Activated naive CD4-positive, alpha-beta T cell treated with anti-CD3 and anti-CD28 coated beads, Interleukin-2, amount 10 ng/mL, durations not matched to agents 7 days and 5 days (primary cell): Measurements from ENCODE around the gene TSKU.

ENCODE experiments used
- CTCF ChIA-PET: fragments of 350-600 bp; sonication (Branson Sonifier 250); formaldehyde crosslinking; loops from one replicate; lab custom pipeline; 2021; ENCODE audit warnings: antibody characterized with exemption; lab: Charles Lee
- DNase-seq: peaks from one replicate; pipeline ENCODE4 v3.0.0-alpha.2; 2020
- H3K27ac Mint-ChIP-seq: one replicate; pipeline ENCODE4 v1.8.0; 2021; ENCODE audit warnings: mild to moderate bottlenecking, moderate library complexity, mixed read lengths
- H3K27me3 Mint-ChIP-seq: one replicate; pipeline ENCODE4 v1.8.0; 2021; ENCODE audit warnings: mild to moderate bottlenecking, mixed read lengths
- H3K36me3 Mint-ChIP-seq: one replicate; pipeline ENCODE4 v1.8.0; 2021; ENCODE audit warnings: mixed read lengths
- H3K4me1 Mint-ChIP-seq: one replicate; pipeline ENCODE4 v1.8.0; 2021; ENCODE audit warnings: mixed read lengths
- H3K4me3 Mint-ChIP-seq: one replicate; pipeline ENCODE4 v1.8.0; 2021; ENCODE audit warnings: mild to moderate bottlenecking, moderate library complexity, mixed read lengths
- H3K9me3 Mint-ChIP-seq: one replicate; pipeline ENCODE4 v1.8.0; 2021; ENCODE audit warnings: mixed read lengths

TSKU gene

DNA sequence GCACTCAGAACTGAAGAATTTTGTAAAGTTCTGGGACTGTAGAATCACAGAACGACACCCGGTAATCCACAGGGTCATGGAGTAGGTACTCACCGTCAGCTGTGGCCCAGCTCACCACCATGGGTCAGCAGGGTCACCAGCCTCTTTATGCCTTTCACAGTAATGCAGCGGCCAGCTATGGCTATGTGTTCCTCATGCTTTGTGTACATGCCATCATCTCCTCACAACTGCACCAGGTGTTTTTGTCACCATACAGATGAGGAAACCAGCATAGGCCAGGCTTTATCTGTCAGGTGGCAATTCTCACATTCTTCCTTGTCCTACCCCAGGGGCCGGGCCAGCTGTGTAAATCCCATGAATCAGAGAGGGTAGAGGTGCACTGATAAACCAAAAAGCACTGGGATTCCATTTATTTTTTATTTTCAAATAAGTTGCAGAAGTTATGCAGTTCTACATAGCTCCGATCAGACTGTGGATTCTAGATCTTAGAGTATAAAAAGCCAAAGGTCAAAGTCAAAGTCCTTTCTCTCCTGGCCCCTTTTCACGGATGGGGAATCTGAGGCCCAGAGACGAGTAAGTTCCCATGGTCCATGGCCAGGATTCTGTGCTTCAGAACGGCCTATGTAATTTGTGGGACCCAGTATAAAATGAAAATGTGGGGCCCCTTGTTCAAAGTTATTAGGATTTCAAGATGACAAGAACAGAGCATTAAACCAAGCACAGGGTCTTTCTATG, 17.5 kb downstream of the TSKU start:
- DNase-seq, result no peak
- H3K36me3 Mint-ChIP-seq, result no peaks in the 10 kb centered on the region
- H3K4me3 Mint-ChIP-seq, result no peak overlapping the region
- no peak overlapping the region for H3K27ac Mint-ChIP-seq
- H3K27me3 Mint-ChIP-seq, result peaks cover 59% of the 10 kb centered on the region
- CTCF ChIA-PET, result interaction anchor here (1.3 to 9.6 kb wide), 7 partner anchors 13 to 118 kb away, joined by 3 to 151 read pairs (median 7); no protein-coding TSS in a partner anchor
- no peaks in the 10 kb centered on the region for H3K9me3 Mint-ChIP-seq
- H3K4me1 Mint-ChIP-seq, result peaks cover 37% of the 10 kb centered on the region

DNA sequence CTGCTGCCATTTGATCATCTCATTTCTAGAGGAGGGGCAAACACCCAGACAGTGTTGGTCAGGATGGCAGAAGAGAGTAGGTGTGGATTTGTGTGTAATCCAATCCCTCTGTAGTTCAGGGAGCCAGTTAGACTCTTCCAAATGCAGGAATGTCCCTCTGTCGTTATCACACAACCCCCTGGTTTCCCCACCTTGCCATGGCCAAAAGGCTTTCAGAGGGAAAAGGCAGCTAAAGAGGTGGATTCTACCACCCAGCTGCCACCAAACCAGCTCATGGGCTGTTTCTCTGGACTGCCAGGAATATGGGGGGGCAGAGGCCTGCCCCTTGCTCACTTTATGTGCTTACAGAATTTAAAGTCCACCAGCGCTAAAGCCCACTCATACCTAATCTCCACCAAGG, 18.1 kb downstream of the TSKU start:
- no peak overlapping the region for H3K4me3 Mint-ChIP-seq
- no peaks in the 10 kb centered on the region for H3K9me3 Mint-ChIP-seq
- CTCF ChIA-PET, result interaction anchor here (0.8 to 9.6 kb wide), 9 partner anchors 10 to 290 kb away, joined by 3 to 151 read pairs (median 5); no protein-coding TSS in a partner anchor
- peaks cover 42% of the 10 kb centered on the region for H3K4me1 Mint-ChIP-seq
- no peaks in the 10 kb centered on the region for H3K36me3 Mint-ChIP-seq
- H3K27ac Mint-ChIP-seq, result no peak overlapping the region
- H3K27me3 Mint-ChIP-seq, result peaks cover 58% of the 10 kb centered on the region
- DNase-seq, result no peak

- H3K36me3 Mint-ChIP-seq, result no peaks in the 10 kb centered on the region
- no peak overlapping the region for H3K4me3 Mint-ChIP-seq
- H3K4me1 Mint-ChIP-seq, result peaks cover 46% of the 10 kb centered on the region
- H3K27me3 Mint-ChIP-seq, result peaks cover 57% of the 10 kb centered on the region
- H3K27ac Mint-ChIP-seq, result no peak overlapping the region
- CTCF ChIA-PET, result interaction anchor here (0.8 to 9.6 kb wide), 9 partner anchors 9 to 289 kb away, joined by 3 to 151 read pairs (median 5); no protein-coding TSS in a partner anchor
- H3K9me3 Mint-ChIP-seq, result no peaks in the 10 kb centered on the region
- DNase-seq, result no peak
Observed at GRCh38 chr11:76801736-76802135, 18.6 kb downstream of the TSKU start.

- Mint-ChIP-seq H3K27me3 (peaks cover 60% of the 10 kb centered on the region), H3K4me3 (no peak overlapping the region), H3K9me3 (no peaks in the 10 kb centered on the region), H3K27ac (no peak overlapping the region), H3K4me1 (peaks cover 48% of the 10 kb centered on the region), H3K36me3 (no peaks in the 10 kb centered on the region)
- CTCF ChIA-PET, result interaction anchor here (0.7 to 9.6 kb wide), 8 partner anchors 9 to 289 kb away, joined by 3 to 151 read pairs (median 6); no protein-coding TSS in a partner anchor
- DNase-seq, result no peak
Observed at GRCh38 chr11:76802151-76802550, 19.0 kb downstream of the TSKU start.

- CTCF ChIA-PET, result interaction anchor here (0.7 to 9.6 kb wide), 5 partner anchors 16 to 289 kb away, joined by 3 to 151 read pairs (median 6); no protein-coding TSS in a partner anchor
- no peaks in the 10 kb centered on the region for H3K9me3 Mint-ChIP-seq
- H3K27ac Mint-ChIP-seq, result no peak overlapping the region
- no peak overlapping the region for H3K4me3 Mint-ChIP-seq
- H3K36me3 Mint-ChIP-seq, result no peaks in the 10 kb centered on the region
- peaks cover 64% of the 10 kb centered on the region for H3K27me3 Mint-ChIP-seq
- peaks cover 53% of the 10 kb centered on the region for H3K4me1 Mint-ChIP-seq
- DNase-seq, result no peak
Observed at GRCh38 chr11:76802621-76803020, 19.5 kb downstream of the TSKU start.

GRCh38 chr11:76803023-76803422, 19.9 kb downstream of the TSKU start:
- CTCF ChIA-PET, result interaction anchor here (0.7 to 9.6 kb wide), 4 partner anchors 63 to 288 kb away, joined by 3 to 151 read pairs (median 46); no protein-coding TSS in a partner anchor
- DNase-seq, result no peak
- peaks cover 53% of the 10 kb centered on the region for H3K4me1 Mint-ChIP-seq
- H3K4me3 Mint-ChIP-seq, result no peak overlapping the region
- peaks cover 65% of the 10 kb centered on the region for H3K27me3 Mint-ChIP-seq
- H3K36me3 Mint-ChIP-seq, result no peaks in the 10 kb centered on the region
- H3K27ac Mint-ChIP-seq, result no peak overlapping the region
- no peaks in the 10 kb centered on the region for H3K9me3 Mint-ChIP-seq

DNA sequence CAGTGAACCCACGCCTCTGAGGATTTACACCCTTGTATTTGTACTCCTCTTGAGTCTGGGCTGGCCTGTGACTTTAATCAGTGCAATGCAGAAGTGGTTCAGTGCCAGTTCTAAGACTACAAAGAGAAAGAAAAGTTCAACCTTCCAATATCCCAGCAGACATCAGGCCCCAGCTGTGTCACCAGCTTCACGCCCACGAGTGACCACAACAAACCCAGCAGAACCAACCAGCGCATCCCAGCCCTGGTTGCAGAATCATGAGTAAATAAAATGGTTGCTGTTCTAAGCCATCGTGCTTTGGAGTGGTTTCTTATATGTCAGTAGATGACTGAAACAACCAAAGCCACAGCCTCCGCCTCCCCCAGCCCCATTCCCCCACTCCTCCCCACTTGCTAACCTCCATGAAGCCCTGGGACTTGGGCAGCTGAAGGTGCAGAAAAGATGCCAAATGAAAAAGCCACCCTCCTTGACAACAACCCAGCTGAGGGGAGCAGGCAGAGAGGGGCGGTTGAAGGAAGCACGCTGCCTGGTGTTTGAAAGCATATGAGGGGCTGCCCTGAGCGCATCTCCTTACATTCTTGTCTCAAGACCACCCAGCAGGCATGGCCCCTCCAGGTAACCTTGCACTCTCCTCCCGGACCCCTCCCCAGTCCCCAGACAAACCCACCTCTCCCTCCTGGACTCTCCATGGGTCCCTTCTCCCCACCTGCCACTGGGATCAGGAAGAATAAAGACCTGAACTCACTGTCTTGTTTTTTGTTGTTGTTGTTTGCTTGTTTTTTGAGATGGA, 20.9 kb downstream of the TSKU start:
- DNase-seq, result peak; percentile 69
- no peaks in the 10 kb centered on the region for H3K36me3 Mint-ChIP-seq
- H3K4me1 Mint-ChIP-seq, result peaks cover 45% of the 10 kb centered on the region
- CTCF ChIA-PET, result interaction anchor here (1.2 to 9.6 kb wide), 4 partner anchors 33 to 115 kb away, joined by 3 to 151 read pairs (median 52); no protein-coding TSS in a partner anchor
- no peaks in the 10 kb centered on the region for H3K9me3 Mint-ChIP-seq
- H3K27me3 Mint-ChIP-seq, result peaks cover 66% of the 10 kb centered on the region
- peak overlapping the region; percentile 62 for H3K27ac Mint-ChIP-seq
- no peak overlapping the region for H3K4me3 Mint-ChIP-seq

DNA sequence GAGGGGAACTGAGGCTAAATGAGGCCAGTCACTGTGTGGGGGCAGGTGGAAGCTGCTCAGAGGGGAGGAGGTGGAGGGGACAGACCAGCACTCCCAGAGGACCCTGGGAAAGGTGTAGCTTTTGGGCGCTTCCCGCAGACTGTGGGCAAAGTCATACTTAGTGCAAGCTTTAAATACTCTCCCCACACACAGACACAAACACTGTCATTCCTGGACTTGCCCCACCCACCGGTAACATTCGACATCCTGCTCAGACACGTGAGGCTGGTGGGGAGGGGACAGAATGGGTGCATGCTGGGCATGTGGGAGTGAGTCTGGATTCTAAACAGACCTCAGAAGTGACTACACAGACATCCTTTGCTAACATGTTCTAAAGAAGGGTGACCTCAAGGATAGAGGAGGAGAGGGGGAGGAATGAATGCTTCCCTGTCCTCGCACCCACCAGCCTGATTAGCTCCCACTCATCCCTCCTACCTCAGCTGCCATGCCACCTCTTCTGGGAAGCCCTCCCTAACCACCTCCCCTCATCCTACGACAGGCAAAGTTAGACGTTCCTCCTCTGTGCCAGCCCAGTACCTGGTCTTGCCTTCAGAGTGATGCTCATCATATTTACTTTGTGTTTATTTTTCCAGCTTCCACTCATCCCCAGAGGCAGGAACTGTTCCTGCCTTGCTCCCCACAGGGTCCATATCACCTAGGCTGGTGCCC, 22.2 kb downstream of the TSKU start:
- CTCF ChIA-PET, result interaction anchor here (0.7 to 9.6 kb wide), 5 partner anchors 27 to 113 kb away, joined by 3 to 87 read pairs (median 3); no protein-coding TSS in a partner anchor
- peak; percentile 74 for DNase-seq
- Mint-ChIP-seq H3K4me1 (peaks cover 43% of the 10 kb centered on the region), H3K27me3 (peaks cover 56% of the 10 kb centered on the region), H3K4me3 (no peak overlapping the region), H3K36me3 (peaks cover under 1% of the 10 kb centered on the region), H3K27ac (peak overlapping the region; percentile 43), H3K9me3 (no peaks in the 10 kb centered on the region)

DNA sequence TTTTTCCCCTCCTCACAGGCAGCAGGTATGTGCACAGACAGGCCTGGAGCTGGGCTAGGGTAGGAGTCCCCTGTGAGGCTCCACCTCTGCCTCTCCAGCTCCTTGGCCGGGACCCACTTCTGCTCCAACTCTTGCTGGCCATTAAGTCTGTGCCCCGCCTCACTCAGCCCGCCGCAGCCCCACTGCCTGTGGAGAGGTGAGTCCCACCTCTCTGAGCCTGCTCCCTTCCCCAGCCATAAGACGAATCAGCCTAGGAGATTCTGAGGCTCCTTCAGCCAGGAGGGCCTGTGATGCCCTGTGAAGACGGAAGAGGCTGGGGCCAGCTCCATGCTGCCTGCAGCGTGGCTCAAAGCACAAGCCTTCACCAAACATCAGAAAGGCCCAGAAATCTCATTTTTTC, 23.0 kb downstream of the TSKU start:
- peaks cover 46% of the 10 kb centered on the region for H3K4me1 Mint-ChIP-seq
- H3K27ac Mint-ChIP-seq, result no peak overlapping the region
- H3K27me3 Mint-ChIP-seq, result peaks cover 48% of the 10 kb centered on the region
- H3K36me3 Mint-ChIP-seq, result peaks cover 3% of the 10 kb centered on the region
- no peak overlapping the region for H3K4me3 Mint-ChIP-seq
- H3K9me3 Mint-ChIP-seq, result no peaks in the 10 kb centered on the region
- CTCF ChIA-PET, result interaction anchor here (0.6 to 9.6 kb wide), 6 partner anchors 27 to 242 kb away, joined by 3 to 87 read pairs (median 3); no protein-coding TSS in a partner anchor
- no peak for DNase-seq

DNA sequence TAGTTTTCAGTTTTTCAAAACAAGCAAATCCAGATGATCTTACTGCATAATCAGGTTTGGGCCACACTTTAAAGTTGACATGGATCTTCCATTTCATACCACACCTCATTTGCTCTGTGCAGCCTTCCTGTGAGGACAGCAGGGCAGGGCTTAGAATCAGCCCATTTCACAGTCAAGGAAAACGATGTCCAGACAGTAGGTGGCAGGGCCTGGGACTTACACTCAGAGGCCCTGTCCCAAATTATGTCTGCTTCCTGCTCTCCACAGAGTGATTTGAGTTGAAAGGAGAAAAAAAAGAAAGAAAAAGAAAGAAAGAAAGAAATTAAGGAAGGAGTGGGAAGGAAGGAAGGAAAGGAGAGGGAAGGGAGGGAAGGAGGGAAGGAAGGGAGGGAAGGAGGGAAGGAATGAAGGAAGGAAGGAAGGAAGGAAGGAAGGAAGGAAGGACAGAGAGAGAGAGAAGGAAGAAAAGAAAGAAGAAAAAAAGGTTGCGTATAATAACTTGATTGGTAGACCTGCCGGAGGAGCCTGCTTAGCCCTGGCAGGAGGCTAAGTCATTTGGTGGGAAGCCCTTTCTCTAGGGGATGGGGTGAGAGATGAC, 23.6 kb downstream of the TSKU start:
- Mint-ChIP-seq H3K27ac (no peak overlapping the region), H3K9me3 (no peaks in the 10 kb centered on the region), H3K4me3 (no peak overlapping the region), H3K27me3 (peaks cover 44% of the 10 kb centered on the region), H3K36me3 (peaks cover 3% of the 10 kb centered on the region), H3K4me1 (peaks cover 46% of the 10 kb centered on the region)
- CTCF ChIA-PET, result interaction anchor here (0.7 to 9.6 kb wide), 9 partner anchors 8 to 112 kb away, joined by 3 to 107 read pairs (median 3); no protein-coding TSS in a partner anchor
- DNase-seq, result no peak

DNA sequence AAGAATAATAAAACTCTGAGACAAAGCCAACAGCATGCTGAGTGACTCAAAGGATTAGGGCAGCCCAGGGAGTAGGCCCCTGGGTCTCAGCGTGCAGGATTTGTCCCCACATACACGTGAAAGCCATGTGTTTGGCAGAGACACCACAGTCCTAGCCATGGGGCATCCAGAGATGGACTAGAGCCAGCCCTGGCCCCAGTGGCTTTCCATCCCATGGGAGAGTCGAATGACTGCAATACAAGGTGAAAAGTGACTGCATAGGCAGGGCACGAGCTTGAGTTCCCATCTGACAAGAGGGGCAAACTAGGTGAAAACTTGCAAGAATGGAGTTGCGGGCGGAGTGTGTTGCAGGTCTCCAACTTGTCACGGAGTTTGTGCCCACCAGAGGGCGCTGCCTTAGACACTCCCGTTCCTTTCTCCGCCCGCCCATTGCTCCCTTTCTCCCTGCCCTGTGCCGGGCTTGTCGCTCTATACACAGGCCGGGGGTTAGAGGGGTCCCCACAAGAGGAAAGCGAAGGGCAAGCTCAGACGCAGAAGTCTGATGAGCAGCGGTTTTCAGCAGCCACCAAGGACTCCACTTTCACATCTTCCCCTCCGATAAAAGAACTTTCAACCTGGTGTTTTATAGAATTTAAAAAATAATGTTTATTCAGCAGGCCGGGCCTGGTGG, 24.2 kb downstream of the TSKU start:
- peaks cover 3% of the 10 kb centered on the region for H3K36me3 Mint-ChIP-seq
- peaks cover 46% of the 10 kb centered on the region for H3K4me1 Mint-ChIP-seq
- DNase-seq, result peak; percentile 81
- H3K4me3 Mint-ChIP-seq, result no peak overlapping the region
- CTCF ChIA-PET, result interaction anchor here (0.6 to 6.8 kb wide), 8 partner anchors 9 to 240 kb away, joined by 3 to 107 read pairs (median 3); no protein-coding TSS in a partner anchor
- H3K9me3 Mint-ChIP-seq, result no peaks in the 10 kb centered on the region
- peaks cover 39% of the 10 kb centered on the region for H3K27me3 Mint-ChIP-seq
- H3K27ac Mint-ChIP-seq, result no peak overlapping the region

GRCh38 chr11:76808171-76808570, 25.0 kb downstream of the TSKU start:
- peaks cover 34% of the 10 kb centered on the region for H3K27me3 Mint-ChIP-seq
- peaks cover 3% of the 10 kb centered on the region for H3K36me3 Mint-ChIP-seq
- H3K9me3 Mint-ChIP-seq, result no peaks in the 10 kb centered on the region
- peaks cover 44% of the 10 kb centered on the region for H3K4me1 Mint-ChIP-seq
- H3K4me3 Mint-ChIP-seq, result no peak overlapping the region
- no peak overlapping the region for H3K27ac Mint-ChIP-seq
- no peak for DNase-seq
- CTCF ChIA-PET, result interaction anchor here (0.6 to 6.8 kb wide), 8 partner anchors 10 to 283 kb away, joined by 3 to 107 read pairs (median 4); no protein-coding TSS in a partner anchor
